Astrocyte of the spinal cord (primary cell): ENCODE data around the gene ILK.

Experiments used
- DNase-seq: peaks from one replicate; pipeline ENCODE4 v3.0.0; 2011; ENCODE audit warnings: low read depth, low spot score
- H3K4me3 ChIP-seq: 2 replicates; pipeline ENCODE4 v1.5.1; 2011; ENCODE audit warnings: low read depth, mild to moderate bottlenecking, low read length, moderate library complexity
- in situ Hi-C: cut with HindIII; loops from 2 replicates; pipeline ENCODE4 v1.10.0; 2017; ENCODE audit warnings: low sequenced_read_pairs
- TF ChIP-seq, protein P1 (sequence below): IDR thresholded peaks from 2 replicates; pipeline ENCODE4 v1.5.1; 2012; ENCODE audit warnings: low read depth, mild to moderate bottlenecking, low read length, inconsistent platforms

Gene ILK

DNA sequence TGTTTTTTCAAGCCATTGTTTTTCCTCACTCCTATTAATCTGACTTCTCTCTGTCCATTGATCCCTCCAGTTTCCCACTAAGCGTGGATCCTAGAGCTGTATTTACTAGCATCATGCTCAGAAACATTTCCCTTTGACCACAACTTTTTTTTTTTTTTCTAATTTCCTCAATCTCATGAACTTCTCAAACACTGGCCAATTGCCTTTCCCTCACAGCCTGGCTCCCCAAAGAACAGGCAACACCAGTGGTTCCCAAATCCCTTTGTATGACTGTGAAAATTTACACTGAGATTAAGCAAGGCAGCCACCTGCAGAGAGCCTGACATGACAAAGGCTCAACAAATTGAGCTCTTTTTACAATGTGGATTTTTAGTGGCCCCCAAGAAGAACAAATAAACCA lies 17.1 kb downstream of the ILK start:
- in situ Hi-C loops = no loop called here
- no peak overlapping the region for H3K4me3 ChIP-seq
- no peak for DNase-seq
- TF ChIP-seq, protein P1, sequence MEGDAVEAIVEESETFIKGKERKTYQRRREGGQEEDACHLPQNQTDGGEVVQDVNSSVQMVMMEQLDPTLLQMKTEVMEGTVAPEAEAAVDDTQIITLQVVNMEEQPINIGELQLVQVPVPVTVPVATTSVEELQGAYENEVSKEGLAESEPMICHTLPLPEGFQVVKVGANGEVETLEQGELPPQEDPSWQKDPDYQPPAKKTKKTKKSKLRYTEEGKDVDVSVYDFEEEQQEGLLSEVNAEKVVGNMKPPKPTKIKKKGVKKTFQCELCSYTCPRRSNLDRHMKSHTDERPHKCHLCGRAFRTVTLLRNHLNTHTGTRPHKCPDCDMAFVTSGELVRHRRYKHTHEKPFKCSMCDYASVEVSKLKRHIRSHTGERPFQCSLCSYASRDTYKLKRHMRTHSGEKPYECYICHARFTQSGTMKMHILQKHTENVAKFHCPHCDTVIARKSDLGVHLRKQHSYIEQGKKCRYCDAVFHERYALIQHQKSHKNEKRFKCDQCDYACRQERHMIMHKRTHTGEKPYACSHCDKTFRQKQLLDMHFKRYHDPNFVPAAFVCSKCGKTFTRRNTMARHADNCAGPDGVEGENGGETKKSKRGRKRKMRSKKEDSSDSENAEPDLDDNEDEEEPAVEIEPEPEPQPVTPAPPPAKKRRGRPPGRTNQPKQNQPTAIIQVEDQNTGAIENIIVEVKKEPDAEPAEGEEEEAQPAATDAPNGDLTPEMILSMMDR = no peak

DNA sequence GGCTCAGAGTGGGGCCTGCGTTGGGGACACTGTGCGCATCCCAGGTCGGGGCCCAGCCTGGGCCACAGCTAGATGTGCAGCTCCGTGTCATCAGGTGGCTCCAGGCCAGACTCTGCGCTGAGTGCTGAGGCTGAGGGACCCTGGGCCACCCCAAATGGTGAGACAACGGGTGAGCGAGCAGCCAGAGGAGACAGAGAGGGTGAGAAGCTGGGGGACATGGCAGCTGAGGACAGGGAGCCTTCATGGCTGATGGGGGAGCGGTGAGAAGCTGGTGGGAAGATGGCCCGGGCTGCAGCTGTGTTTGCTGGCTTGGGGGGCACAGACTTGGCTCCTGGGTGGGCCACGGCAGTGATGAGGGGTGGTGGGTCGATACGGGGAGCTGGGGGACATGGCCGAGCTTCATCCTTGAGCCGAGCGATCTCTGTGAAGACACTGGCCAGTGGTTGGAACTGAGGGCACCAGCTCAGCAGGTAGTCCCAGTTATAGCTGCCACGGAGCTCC lies 18.2 kb downstream of the ILK start:
- no peak for DNase-seq
- H3K4me3 ChIP-seq = no peak overlapping the region
- in situ Hi-C loops = no loop called here
- TF ChIP-seq, protein P1 = no peak

DNA sequence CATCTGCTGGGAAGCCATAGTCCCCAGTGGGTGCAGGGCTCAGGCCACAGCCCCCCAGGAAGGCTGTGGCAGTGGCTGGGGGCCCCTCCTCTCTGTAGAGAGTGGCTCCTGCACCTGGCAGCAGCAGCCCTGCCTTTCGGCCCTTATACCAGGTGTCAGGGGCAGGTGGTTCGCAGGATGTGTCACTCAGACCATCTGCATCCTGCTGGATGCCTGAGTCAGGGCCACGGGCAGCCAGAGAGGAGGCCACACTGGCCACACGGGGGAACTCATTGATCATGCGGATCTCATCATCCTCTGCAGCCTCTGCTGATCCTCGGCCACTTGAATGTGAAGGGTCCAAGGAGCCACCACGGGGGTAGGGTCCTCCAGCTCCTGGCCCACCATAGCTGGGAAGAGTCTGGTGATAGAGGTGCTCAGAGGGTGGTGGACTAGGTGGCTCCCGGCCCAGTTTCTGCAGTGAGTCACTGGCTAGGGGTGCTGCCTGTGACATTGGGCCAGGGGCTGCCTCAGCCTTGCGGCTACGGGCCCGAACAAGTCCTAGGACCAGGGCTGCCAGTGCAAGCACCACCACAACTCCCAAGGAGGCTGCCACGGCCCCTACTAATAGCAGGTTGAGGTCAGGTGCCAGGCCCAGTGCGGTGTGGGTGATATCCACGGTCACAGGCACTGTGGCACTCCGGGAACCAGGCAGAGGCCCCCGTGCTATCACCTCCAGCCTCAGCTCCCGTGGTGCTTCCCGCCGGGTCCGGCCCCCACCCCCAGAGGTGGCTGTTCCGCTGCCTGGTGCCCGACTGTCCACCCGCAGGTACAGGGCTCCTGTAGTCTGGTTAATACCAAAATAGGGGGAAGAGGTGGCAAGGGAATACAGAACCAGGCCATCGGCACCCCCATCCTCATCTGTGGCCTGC lies 18.9 kb downstream of the ILK start:
- in situ Hi-C loops = no loop called here
- TF ChIP-seq, protein P1 = no peak
- DNase-seq = no peak
- H3K4me3 ChIP-seq = no peak overlapping the region

DNA sequence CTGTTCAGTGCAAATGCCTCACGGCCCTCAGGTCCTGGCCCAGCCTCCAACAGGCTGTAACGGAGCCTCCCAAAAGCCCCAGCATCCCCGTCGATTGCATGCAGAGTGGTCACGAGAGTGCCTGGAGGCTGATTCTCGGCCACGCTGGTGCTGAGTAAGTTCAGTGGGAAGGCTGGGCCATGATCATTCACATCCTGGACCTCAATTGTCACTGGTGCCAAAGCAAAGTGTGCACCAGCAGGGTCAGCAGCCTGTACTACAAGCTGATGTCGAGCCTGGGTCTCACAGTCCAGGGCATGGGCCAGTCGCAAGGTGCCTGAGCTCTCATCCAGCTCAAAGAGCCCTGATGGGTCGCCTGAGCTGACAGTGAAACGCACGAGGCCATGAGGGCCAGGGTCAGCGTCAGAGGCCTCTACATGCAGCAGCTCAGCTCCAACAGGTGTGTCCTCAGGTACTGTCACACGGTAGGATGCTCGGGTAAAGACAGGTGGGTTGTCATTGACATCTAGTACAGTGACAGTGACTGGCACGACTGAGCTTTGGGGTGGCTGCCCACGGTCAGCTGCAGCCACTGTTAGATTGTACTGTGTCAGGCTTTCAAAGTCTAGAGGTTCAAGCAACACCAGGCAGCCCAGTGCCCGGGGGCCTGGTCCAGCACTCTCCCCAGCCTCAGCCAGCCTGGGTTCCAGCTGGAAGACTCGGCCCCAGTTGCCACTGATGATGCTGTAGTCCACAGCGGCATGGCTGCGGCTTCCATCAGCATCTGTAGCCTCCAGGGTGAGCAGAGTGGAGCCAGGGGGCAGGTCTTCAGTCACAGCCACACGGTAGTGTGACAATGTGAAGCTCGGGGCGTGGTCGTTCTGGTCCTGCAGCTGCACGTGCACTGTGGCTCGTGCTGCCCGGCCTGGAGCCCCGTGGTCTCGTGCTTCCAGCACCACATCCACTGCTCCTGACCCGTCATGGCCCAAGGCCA lies 20.1 kb downstream of the ILK start:
- in situ Hi-C loops = no loop called here
- no peak overlapping the region for H3K4me3 ChIP-seq
- TF ChIP-seq, protein P1 = no peak
- no peak for DNase-seq

DNA sequence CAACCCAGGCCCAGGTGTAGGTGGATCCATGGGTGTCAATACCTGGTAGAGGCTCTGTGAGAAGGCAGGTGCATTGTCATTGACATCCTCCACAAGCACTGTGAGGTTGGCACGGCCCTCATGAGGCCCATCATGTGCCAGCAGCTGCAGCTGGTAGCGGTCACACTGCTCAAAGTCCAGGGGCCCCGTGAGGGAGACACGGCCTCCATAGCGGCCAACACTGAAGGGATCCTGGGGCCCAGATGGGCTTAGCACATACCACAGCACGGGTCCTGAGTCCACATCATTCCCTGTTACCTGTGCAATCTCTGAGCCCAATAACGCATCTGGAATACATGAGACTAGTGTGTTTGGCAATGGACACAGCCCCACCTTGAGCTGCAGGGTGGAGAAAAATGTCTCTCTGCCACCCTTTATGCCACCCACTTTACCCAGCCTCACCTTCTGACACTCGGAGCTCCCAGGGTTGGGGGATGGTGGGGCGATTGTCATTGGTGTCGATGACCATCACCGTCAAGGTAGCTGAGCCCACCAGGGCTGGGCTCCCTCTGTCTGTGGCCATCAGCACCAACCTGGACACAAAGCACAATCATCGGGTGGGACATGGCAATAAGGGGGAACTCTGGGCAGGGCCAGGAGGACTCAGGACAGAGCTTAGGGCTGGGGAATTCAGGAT lies 21.7 kb downstream of the ILK start:
- in situ Hi-C loops = no loop called here
- TF ChIP-seq, protein P1 = no peak
- no peak overlapping the region for H3K4me3 ChIP-seq
- no peak for DNase-seq
